ENCODE measurements around the gene SP140L. TPM values are rescaled to one million over a fixed set of nuclear protein-coding genes. Genes with fewer than 3 reads are reported as not detected.

SP140L gene
- total RNA-seq, 1 experiment from 2014 or later: 16.6 TPM

- Histone ChIP-seq H3K27me3 (ENCODE audit: control insufficient read depth, insufficient read depth, low read length) (no peaks in the 10 kb centered on the region), H3K36me3 (ENCODE audit: control insufficient read depth, insufficient read depth, low read length) (no peaks in the 10 kb centered on the region; the same call in 1 of the 2 replicates), H3K9me3 (ENCODE audit: control insufficient read depth, insufficient read depth, low read depth, low read length) (no peaks in the 10 kb centered on the region), H3K27ac (ENCODE audit: low read length) (no peak overlapping the region; the same call in 1 of the 2 replicates), H3K4me1 (ENCODE audit: control insufficient read depth, insufficient read depth, low read length) (peaks cover 11% of the 10 kb centered on the region; the same call in 1 of the 2 replicates), H3K4me3 (ENCODE audit: low read depth in 2 of 2, low read length in 2 of 2) (no peak overlapping the region)
- intact Hi-C loops (cut with micrococcal nuclease; ENCODE audit: unreplicated experiment) (no loop called here), in situ Hi-C loops (cut with HindIII; ENCODE audit: low pct_unique_long_range_greater_than_20kb, low sequenced_read_pairs) (no loop called here)
- DNase-seq (ENCODE audit: low read depth, low spot score) (no peak), ATAC-seq (no peak)
- POLR2A ChIA-PET: no interaction called here
- CTCF ChIA-PET: no interaction called here
- TF ChIP-seq TCF7L2 (IDR thresholded peaks at IDR 0.05; ENCODE audit: low read depth, low read length) (no peak), REST (IDR thresholded peaks at IDR 0.05; ENCODE audit: insufficient read depth in 1 of 2, low read depth in 2 of 2, low read length in 1 of 2) (no peak), SIN3A (IDR thresholded peaks at IDR 0.05; ENCODE audit: borderline replicate concordance, insufficient read depth, low read depth, low read length) (no peak), POLR2AphosphoS5 (IDR thresholded peaks at IDR 0.05; ENCODE audit: low read depth, low read length) (no peak)
- TF ChIP-seq, protein P1, sequence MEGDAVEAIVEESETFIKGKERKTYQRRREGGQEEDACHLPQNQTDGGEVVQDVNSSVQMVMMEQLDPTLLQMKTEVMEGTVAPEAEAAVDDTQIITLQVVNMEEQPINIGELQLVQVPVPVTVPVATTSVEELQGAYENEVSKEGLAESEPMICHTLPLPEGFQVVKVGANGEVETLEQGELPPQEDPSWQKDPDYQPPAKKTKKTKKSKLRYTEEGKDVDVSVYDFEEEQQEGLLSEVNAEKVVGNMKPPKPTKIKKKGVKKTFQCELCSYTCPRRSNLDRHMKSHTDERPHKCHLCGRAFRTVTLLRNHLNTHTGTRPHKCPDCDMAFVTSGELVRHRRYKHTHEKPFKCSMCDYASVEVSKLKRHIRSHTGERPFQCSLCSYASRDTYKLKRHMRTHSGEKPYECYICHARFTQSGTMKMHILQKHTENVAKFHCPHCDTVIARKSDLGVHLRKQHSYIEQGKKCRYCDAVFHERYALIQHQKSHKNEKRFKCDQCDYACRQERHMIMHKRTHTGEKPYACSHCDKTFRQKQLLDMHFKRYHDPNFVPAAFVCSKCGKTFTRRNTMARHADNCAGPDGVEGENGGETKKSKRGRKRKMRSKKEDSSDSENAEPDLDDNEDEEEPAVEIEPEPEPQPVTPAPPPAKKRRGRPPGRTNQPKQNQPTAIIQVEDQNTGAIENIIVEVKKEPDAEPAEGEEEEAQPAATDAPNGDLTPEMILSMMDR (IDR thresholded peaks at IDR 0.05): no peak
- BruUV-seq (replicated peaks): no TSS peak
These were observed 3.7 kb downstream of the SP140L start for GRCh38 chr2:230330725-230331124.

DNA sequence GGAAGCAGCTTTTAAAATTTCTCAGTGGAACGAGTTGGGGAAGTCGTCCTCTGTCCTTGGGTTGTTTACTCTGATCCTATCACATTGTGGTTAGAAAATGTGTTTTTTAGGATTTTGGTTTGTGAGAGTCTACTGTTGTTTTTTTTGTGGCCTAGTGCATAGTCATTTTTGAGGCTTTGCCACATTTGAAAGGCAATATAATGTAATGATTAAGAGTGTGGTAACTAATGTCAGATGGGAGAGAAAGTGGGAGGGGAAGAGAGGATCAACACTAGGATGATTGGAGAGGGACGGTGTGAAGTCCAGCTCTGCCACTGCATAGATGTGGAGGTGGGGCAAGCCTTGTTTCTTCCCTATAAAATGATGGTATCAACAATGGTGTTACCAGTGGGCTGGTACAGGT lies 8.5 kb downstream of the SP140L start:
- Histone ChIP-seq H3K27me3 (ENCODE audit: control insufficient read depth, insufficient read depth, low read length) (no peaks in the 10 kb centered on the region), H3K27ac (ENCODE audit: low read length) (no peak overlapping the region), H3K4me1 (ENCODE audit: control insufficient read depth, insufficient read depth, low read length) (no peaks in the 10 kb centered on the region), H3K36me3 (ENCODE audit: control insufficient read depth, insufficient read depth, low read length) (no peaks in the 10 kb centered on the region), H3K9me3 (ENCODE audit: control insufficient read depth, insufficient read depth, low read depth, low read length) (no peaks in the 10 kb centered on the region), H3K4me3 (ENCODE audit: low read depth in 2 of 2, low read length in 2 of 2) (no peak overlapping the region)
- POLR2A ChIA-PET: no interaction called here
- in situ Hi-C loops (cut with HindIII; ENCODE audit: low pct_unique_long_range_greater_than_20kb, low sequenced_read_pairs): no loop called here
- DNase-seq (ENCODE audit: low read depth, low spot score) (no peak), ATAC-seq (no peak)
- CTCF ChIA-PET: no interaction called here
- intact Hi-C loops (cut with micrococcal nuclease; ENCODE audit: unreplicated experiment): no loop called here
- BruUV-seq (replicated peaks): no TSS peak
- TF ChIP-seq REST (IDR thresholded peaks at IDR 0.05; ENCODE audit: insufficient read depth in 1 of 2, low read depth in 2 of 2, low read length in 1 of 2): no peak
- TF ChIP-seq, protein P1 (IDR thresholded peaks at IDR 0.05): no peak
- TF ChIP-seq POLR2AphosphoS5 (IDR thresholded peaks at IDR 0.05; ENCODE audit: low read depth, low read length): no peak
- no peak for TF ChIP-seq SIN3A (IDR thresholded peaks at IDR 0.05; ENCODE audit: borderline replicate concordance, insufficient read depth, low read depth, low read length)
- no peak for TF ChIP-seq TCF7L2 (IDR thresholded peaks at IDR 0.05; ENCODE audit: low read depth, low read length)
